Measurements from ENCODE around the gene ZFP57. TPM values are rescaled to one million over a fixed set of nuclear protein-coding genes. Genes with fewer than 3 reads are reported as not detected.
A peak's percentile ranks its signal among the peaks of the same experiment; 100 is the strongest.

The ZFP57 gene
- total RNA-seq, 2 donors from 2014 or later: 0.57 to 1.7 TPM

- peak; percentile 77 for DNase-seq (ENCODE audit: low spot score)
- no peaks in the 10 kb centered on the region for H3K9me3 ChIP-seq
- H3K4me3 ChIP-seq: peak overlapping the region; percentile 50 to 54
- no peaks in the 10 kb centered on the region for H3K27me3 ChIP-seq (replicated peaks; ENCODE audit: insufficient read depth)
- peak overlapping the region; percentile 70 to 75 for H3K27ac ChIP-seq
- no peaks in the 10 kb centered on the region for H3K36me3 ChIP-seq
- 4% methylated on average over 32 of the region's 32 CpGs for WGBS
- no peaks in the 10 kb centered on the region for H3K4me1 ChIP-seq (replicated peaks)
- TF ChIP-seq POLR2AphosphoS5 (IDR thresholded peaks at IDR 0.05): peak; percentile 42
- peak in 3 of 4 experiments; percentile 33 to 63 (median 59) for TF ChIP-seq CTCF (IDR thresholded peaks at IDR 0.05)
- TF ChIP-seq POLR2A (IDR thresholded peaks at IDR 0.05): no peak
- intact Hi-C loops (cut with DNase I): no loop called here
Observed at GRCh38 chr6:29628419-29629281, 52.3 kb downstream of the ZFP57 start.

GRCh38 chr6:29627755-29628418 lies 53.1 kb downstream of the ZFP57 start:
- H3K4me3 ChIP-seq: peak overlapping the region; percentile 50 to 54
- WGBS: under 1% methylated on average over 49 of the region's 51 CpGs
- H3K9me3 ChIP-seq: no peaks in the 10 kb centered on the region
- TF ChIP-seq CTCF (IDR thresholded peaks at IDR 0.05) (no peak), POLR2A (IDR thresholded peaks at IDR 0.05) (peak; percentile 69), POLR2AphosphoS5 (IDR thresholded peaks at IDR 0.05) (peak; percentile 74)
- no peaks in the 10 kb centered on the region for H3K27me3 ChIP-seq (replicated peaks; ENCODE audit: insufficient read depth)
- H3K36me3 ChIP-seq: no peaks in the 10 kb centered on the region
- H3K27ac ChIP-seq: peak overlapping the region; percentile 70 to 75
- no peaks in the 10 kb centered on the region for H3K4me1 ChIP-seq (replicated peaks)
- intact Hi-C loops (cut with DNase I): no loop called here
- peak; percentile 52 for DNase-seq (ENCODE audit: low spot score)

- Histone ChIP-seq H3K9me3 (no peaks in the 10 kb centered on the region), H3K27me3 (replicated peaks; ENCODE audit: insufficient read depth) (no peaks in the 10 kb centered on the region), H3K4me1 (replicated peaks) (no peaks in the 10 kb centered on the region), H3K27ac (peak overlapping the region; percentile 70 to 75), H3K4me3 (peak overlapping the region; percentile 50 to 54), H3K36me3 (no peaks in the 10 kb centered on the region)
- intact Hi-C loops (cut with DNase I): no loop called here
- 18% methylated on average over 27 of the region's 31 CpGs for WGBS
- no peak for TF ChIP-seq POLR2AphosphoS5 (IDR thresholded peaks at IDR 0.05)
- TF ChIP-seq POLR2A (IDR thresholded peaks at IDR 0.05): no peak
- no peak for TF ChIP-seq CTCF (IDR thresholded peaks at IDR 0.05)
- no peak for DNase-seq (ENCODE audit: low spot score)
Observed at GRCh38 chr6:29626948-29627754, 53.8 kb downstream of the ZFP57 start.

GRCh38 chr6:29625337-29625930 lies 55.5 kb downstream of the ZFP57 start:
- Histone ChIP-seq H3K27me3 (replicated peaks; ENCODE audit: insufficient read depth) (no peaks in the 10 kb centered on the region), H3K27ac (no peak overlapping the region), H3K9me3 (no peaks in the 10 kb centered on the region), H3K36me3 (no peaks in the 10 kb centered on the region), H3K4me3 (no peak overlapping the region), H3K4me1 (replicated peaks) (no peaks in the 10 kb centered on the region)
- no peak for TF ChIP-seq POLR2A (IDR thresholded peaks at IDR 0.05)
- no peak for TF ChIP-seq CTCF (IDR thresholded peaks at IDR 0.05)
- TF ChIP-seq POLR2AphosphoS5 (IDR thresholded peaks at IDR 0.05): no peak
- DNase-seq (ENCODE audit: low spot score): no peak
- 65% methylated on average over 7 of the region's 7 CpGs for WGBS
- intact Hi-C loops (cut with DNase I): no loop called here
